GM12891 (cell line): ENCODE results near the gene COPS7B.
A peak's percentile ranks its signal among the peaks of the same experiment; 100 is the strongest.

Source experiments
- POLR2A ChIP-seq: IDR thresholded peaks from 2 replicates; pipeline ENCODE4 v1.6.1; 2011; ENCODE audit warnings: low read depth, low read length, control low read depth
- SPI1 ChIP-seq: IDR thresholded peaks from 2 replicates; pipeline ENCODE4 v1.6.1; 2011; ENCODE audit warnings: low read depth, low read length, control low read depth

DNA sequence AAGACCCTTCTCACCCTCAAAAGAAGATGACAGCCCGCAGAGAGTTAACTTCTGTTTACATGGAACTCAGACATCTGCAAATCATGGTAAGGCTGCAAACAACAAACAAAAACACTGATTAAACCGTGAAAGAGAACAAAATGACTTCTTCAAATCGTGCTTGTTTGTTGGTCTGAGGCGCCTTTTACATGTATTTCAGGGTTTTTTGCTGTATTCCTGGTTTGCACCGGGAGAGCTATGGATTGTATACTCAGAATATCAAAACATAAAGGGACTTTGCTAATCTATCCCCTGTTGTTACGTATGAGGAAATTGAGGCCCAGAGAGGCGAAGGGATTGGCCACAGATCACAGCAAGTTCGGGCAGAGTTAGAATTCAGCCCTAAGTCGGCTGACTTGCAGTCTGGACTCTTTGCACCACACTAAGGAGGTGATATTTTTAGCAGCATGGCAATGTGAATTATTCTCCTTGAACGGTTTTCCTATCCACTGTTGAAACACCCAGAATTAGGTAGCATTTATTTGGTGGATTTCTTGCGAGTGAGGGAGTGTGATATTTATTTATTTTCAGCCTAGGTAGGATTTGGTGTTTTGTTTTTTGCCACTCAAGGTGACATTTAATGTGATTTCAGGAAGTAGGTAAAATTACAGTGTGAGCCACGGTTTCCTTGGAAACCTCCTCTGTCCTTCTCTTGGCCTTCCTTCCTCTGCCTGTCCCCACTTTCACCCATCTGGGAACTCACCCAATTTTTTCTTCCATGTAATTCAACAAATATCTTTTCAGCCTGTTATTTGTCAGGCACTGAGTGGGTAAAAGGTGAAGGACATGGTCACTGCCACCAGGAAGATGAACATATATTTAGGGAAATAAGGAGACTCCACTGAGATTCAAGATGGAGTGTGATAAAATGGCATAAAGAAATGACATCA is 4.2 kb upstream of the COPS7B start:
- TF ChIP-seq POLR2A (no peak), SPI1 (peak; percentile 14; the same call in 1 of the 2 replicates)
